ENCODE data around the gene DENND6B. TPM values are rescaled to one million over a fixed set of nuclear protein-coding genes. Genes with fewer than 3 reads are reported as not detected.
"Not testable (repeated sequence)": the region's sequence is repeated elsewhere in the genome, so short reads cannot be mapped to it uniquely, and the experiment has no call there.

The DENND6B gene
- total and polyA plus RNA-seq, 5 donors, result 2.0 to 3.1 (median 2.4) TPM

DNA sequence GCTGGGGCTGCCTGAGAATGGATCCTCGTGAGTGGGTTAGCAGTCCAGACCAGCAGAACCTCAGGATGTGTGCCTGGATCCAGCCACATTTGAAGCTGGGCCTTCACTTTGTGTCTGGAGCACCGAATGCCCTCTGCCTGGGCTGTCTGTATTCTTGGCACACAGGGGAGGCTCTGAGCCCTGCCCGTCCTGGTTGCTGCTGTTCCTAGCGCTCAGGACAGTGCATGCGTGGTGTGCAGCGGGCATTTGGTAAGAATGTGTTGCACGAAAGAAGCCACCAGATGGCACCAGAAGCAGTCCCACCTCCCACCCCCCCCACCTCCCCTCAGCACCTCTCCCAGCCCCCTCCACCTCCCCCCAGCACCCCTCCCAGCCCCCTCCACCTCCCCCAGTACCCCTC, 52.5 kb downstream of the DENND6B start:
- Histone ChIP-seq H3K9me3 (ENCODE audit: control insufficient read depth, low read length) (no peaks in the 10 kb centered on the region), H3K27me3 (ENCODE audit: control insufficient read depth, insufficient read depth) (no peaks in the 10 kb centered on the region), H3K4me1 (ENCODE audit: control insufficient read depth, insufficient read depth, low read length) (no peaks in the 10 kb centered on the region), H3K4me3 (ENCODE audit: low read length) (no peak overlapping the region), H3K27ac (ENCODE audit: low read length) (no peak overlapping the region)
- 25% methylated on average over 7 of the region's 7 CpGs for WGBS
- peak in 2 of 3 donors; percentile 54 to 84 for DNase-seq
- peak; percentile 9 to 15 for ATAC-seq
- intact Hi-C loops (cut with DNase I), result loop anchor here in 1 of 4 donors (5.0 kb wide), 2 partner anchors 53 to 68 kb away; partner anchors contain the start of genes DENND6B and PPP6R2

DNA sequence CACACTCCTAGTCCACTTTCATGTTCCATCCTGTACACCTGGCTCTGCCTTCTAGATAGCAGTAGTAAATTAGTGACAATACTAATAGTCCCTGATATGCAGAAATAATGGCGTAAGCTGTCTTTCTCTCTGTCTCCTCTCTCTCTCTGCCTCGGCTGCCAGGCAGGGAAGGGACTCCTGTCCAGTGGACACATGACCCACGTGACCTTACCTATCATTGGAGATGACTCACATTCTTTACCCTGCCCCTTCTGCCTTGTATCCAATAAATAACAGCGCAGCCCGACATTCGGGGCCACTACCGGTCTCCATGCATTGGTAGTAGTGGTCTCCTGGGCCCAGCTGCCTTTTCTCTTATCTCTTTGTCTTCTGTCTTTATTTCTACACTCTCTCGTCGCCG, 53.0 kb downstream of the DENND6B start:
- intact Hi-C loops (cut with DNase I), result loop anchor here in 1 of 4 donors (5.0 kb wide), 2 partner anchors 54 to 69 kb away; partner anchors contain the start of genes DENND6B and PPP6R2
- not testable (repeated sequence) for H3K27ac ChIP-seq (ENCODE audit: low read length)

DNA sequence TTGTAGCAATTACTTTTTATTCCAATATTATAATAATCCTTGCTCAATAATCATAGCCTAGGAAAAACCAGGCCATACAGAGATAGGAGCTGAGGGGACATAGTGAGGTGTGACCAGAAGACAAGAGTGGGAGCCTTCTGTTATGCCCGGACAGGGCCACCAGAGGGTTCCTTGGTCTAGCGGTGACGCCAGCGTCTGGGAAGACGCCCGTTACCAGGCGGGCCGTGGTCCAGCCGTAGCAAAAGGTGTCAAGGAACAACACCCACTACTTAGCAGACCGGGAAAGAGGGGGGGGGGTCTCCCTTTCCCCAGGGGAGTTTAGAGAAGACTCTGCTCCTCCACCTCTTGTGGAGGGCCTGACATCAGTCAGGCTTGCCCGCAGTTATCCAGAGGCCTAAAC, 53.5 kb downstream of the DENND6B start:
- H3K27me3 ChIP-seq (ENCODE audit: control insufficient read depth, insufficient read depth); H3K4me1 ChIP-seq (ENCODE audit: control insufficient read depth, insufficient read depth, low read length); DNase-seq; ATAC-seq; H3K4me3 ChIP-seq (ENCODE audit: low read length); H3K9me3 ChIP-seq (ENCODE audit: control insufficient read depth, low read length); H3K27ac ChIP-seq (ENCODE audit: low read length): not testable (repeated sequence)
- WGBS, result 44% methylated on average over 11 of the region's 11 CpGs
- intact Hi-C loops (cut with DNase I), result loop anchor here in 1 of 4 donors (5.0 kb wide), 2 partner anchors 54 to 69 kb away; partner anchors contain the start of genes DENND6B and PPP6R2

More for the DNA sequence above, 53.0 kb downstream of the DENND6B start:
- H3K27me3 ChIP-seq (ENCODE audit: control insufficient read depth, insufficient read depth); DNase-seq; ATAC-seq; H3K4me1 ChIP-seq (ENCODE audit: control insufficient read depth, insufficient read depth, low read length); H3K4me3 ChIP-seq (ENCODE audit: low read length); H3K9me3 ChIP-seq (ENCODE audit: control insufficient read depth, low read length): not testable (repeated sequence)
- WGBS, result 79% methylated on average over 10 of the region's 10 CpGs

DNA sequence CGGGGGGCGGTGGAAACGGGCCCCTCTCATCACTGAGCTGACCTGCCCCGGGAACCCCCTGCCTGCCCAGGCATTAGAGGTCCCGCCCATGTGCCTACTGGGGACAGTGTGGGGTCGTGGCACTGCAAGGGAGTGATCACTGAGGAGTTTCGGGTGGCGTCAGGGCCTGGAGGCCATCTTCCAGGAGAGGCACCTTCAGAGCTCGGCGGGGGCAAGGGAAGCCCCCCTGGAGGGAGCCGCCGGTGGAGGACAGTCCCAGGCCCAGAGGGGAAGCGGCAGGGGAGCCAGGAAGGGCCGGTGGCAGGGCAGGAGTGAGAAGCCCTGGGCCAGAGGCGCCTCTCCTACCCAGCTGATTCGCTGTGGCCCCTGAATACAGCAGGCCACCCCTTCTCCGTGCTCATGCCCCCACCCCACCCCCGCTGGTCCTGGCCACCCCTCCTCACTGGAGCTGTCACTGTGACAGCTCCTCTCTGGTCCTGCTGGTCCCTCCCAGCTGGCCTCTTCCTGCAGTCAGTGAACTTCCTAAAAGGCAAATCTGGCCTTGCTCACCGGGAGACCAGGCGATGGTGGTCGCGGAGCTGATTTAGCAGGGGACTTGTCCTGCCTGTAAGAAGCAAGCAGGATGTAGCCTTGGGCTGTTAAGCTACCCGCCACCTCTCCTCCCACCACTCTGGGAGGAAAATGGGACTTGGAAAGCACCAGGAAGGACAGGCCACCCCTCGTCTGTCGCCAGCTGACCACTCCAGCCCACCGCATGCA, 54.6 kb downstream of the DENND6B start:
- intact Hi-C loops (cut with DNase I), result loop anchor here in 1 of 4 donors (5.0 kb wide), 2 partner anchors 55 to 70 kb away; partner anchors contain the start of genes DENND6B and PPP6R2
- H3K4me3 ChIP-seq (ENCODE audit: low read length), result no peak overlapping the region
- 39% methylated on average over 26 of the region's 26 CpGs for WGBS
- DNase-seq, result no peak
- no peaks in the 10 kb centered on the region for H3K27me3 ChIP-seq (ENCODE audit: control insufficient read depth, insufficient read depth)
- no peaks in the 10 kb centered on the region for H3K9me3 ChIP-seq (ENCODE audit: control insufficient read depth, low read length)
- H3K27ac ChIP-seq (ENCODE audit: low read length), result no peak overlapping the region
- no peak for ATAC-seq
- no peaks in the 10 kb centered on the region for H3K4me1 ChIP-seq (ENCODE audit: control insufficient read depth, insufficient read depth, low read length)

DNA sequence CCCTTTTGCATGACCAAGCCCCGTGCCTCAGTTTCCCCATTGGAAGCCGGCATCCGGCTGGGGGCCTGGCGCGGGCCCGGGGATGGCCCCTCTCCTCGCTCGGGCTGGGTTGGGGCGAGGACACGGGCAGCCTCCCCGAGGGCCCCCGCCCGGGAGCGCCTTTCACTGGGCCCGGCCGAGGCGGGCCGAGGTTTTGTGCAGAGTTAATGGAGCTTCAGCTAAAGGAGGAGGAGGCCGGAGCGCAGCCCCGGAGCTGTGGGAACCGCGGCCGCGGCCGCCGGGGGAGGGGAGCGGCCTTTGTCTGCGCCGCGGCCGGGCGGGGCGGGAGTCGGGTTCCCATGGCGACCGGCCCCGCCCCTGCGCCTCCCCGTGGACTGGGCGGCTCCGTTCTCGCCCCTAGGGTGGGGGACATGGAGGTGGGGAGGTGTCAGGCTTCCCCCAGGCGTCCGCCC, 55.3 kb downstream of the DENND6B start:
- H3K27ac ChIP-seq (ENCODE audit: low read length), result no peak overlapping the region
- H3K4me1 ChIP-seq (ENCODE audit: control insufficient read depth, insufficient read depth, low read length), result no peaks in the 10 kb centered on the region

DNA sequence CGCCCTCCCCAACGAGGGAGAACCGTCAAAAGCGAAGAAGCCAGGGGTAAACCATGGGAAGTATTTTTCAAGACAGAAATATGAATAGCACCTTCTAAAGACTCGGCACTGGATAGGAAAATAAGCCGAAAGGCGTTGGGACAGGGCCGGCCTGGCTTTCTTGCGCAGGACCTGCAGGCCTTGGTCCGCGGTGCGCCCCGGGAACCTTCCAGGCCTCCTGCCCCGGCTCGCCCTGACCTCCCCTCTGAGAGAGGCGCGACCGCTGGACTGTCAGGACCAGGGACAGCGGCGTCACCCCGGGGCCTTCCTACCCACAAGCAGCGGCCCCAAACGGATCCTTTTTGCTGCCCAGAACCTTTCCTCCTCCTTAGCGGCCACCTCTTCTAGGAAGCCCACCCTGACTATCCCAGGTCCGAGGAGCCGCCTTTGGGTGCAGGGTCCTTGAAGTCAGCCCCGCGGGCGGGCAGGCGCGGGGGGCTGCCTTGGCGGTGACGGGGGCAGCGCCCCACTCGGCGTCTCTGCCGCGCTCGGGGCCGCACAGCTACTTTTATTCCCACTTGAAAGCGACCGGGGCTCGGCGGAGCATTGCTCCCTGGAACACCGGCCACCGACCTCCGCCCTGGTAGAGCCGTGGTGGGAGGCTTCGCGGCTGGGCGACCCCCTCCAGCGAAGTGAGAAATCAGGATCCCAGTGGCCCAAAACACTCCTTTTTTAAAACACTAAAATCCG, 56.0 kb downstream of the DENND6B start:
- Histone ChIP-seq H3K4me1 (ENCODE audit: control insufficient read depth, insufficient read depth, low read length) (no peaks in the 10 kb centered on the region), H3K27ac (ENCODE audit: low read length) (peak overlapping the region; percentile 0), H3K9me3 (ENCODE audit: control insufficient read depth, low read length) (no peaks in the 10 kb centered on the region), H3K27me3 (ENCODE audit: control insufficient read depth, insufficient read depth) (no peaks in the 10 kb centered on the region), H3K4me3 (ENCODE audit: low read length) (peak overlapping the region; percentile 79)
- 1% methylated on average over 53 of the region's 53 CpGs for WGBS
- DNase-seq (peak; percentile 79 to 92 (median 89)), ATAC-seq (peak; percentile 49 to 53)
- intact Hi-C loops (cut with DNase I), result loop anchor here in 1 of 4 donors (5.0 kb wide), 2 partner anchors 56 to 71 kb away; partner anchors contain the start of genes DENND6B and PPP6R2

More for the DNA sequence above, 55.3 kb downstream of the DENND6B start:
- 1% methylated on average over 45 of the region's 45 CpGs for whole genome bisulfite sequencing
- DNase-seq (peak; percentile 78 to 90 (median 89)), ATAC-seq (peak; percentile 38 to 54)
- intact Hi-C loops (cut with DNase I), result loop anchor here in 1 of 4 donors (5.0 kb wide), 2 partner anchors 56 to 71 kb away; partner anchors contain the start of genes DENND6B and PPP6R2
- H3K27me3 ChIP-seq (ENCODE audit: control insufficient read depth, insufficient read depth), result no peaks in the 10 kb centered on the region
- H3K4me3 ChIP-seq (ENCODE audit: low read length), result peak overlapping the region; percentile 39
- no peaks in the 10 kb centered on the region for H3K9me3 ChIP-seq (ENCODE audit: control insufficient read depth, low read length)

DNA sequence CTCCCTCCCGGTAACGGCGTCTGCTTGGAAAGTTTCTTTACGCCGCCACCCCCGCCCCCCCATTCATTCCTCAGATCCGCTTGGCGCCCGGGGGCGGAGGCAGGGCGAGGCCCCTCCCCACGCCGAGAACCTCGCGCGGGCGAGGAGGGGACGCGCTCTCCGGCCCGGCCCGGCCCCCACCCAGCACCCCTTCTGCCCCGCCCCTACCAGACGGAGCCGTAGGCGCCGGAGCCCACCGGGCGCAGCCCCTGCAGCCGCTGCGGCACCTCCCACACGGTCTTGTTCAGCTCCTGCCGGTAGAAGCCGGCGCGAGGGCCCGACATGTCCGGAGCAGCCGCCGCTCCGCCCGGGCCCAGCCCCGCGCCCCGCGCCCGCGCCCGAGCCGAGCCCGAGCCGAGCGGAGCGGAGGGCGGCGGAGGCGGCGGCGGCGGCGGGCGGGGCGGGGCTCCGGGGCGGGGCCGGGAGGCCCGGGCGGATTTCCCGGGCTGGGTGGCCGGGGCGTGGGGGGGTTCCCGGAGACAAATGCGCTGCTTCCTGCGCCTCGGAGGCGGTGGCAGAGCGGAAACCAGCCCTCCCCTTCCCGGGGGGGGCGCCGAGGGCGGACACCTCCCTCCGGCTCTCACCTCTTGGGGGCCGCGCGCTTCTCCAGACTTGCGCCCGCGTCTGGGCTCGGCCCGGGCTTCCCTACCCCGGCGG, 56.7 kb downstream of the DENND6B start, which contains the start of gene MAPK11:
Gene MAPK11 (minus strand): TSS at position 411 of the 696 bp plus-strand sequence. CDS start 88 bp downstream, at position 323.
- WGBS, result under 1% methylated on average over 91 of the region's 92 CpGs
- Histone ChIP-seq H3K27ac (ENCODE audit: low read length) (peak within 1 kb of the TSS; percentile 42), H3K27me3 (ENCODE audit: control insufficient read depth, insufficient read depth) (no peaks in the 10 kb centered on the region), H3K4me1 (ENCODE audit: control insufficient read depth, insufficient read depth, low read length) (no peaks in the 10 kb centered on the region), H3K9me3 (ENCODE audit: control insufficient read depth, low read length) (no peaks in the 10 kb centered on the region), H3K4me3 (ENCODE audit: low read length) (peak within 1 kb of the TSS; percentile 79)
- DNase-seq (peak; percentile 77 to 88 (median 88)), ATAC-seq (peak; percentile 26 to 47)
- intact Hi-C loops (cut with DNase I), result loop anchor here in 1 of 4 donors (5.0 kb wide), 2 partner anchors 57 to 72 kb away; partner anchors contain the start of genes DENND6B and PPP6R2

DNA sequence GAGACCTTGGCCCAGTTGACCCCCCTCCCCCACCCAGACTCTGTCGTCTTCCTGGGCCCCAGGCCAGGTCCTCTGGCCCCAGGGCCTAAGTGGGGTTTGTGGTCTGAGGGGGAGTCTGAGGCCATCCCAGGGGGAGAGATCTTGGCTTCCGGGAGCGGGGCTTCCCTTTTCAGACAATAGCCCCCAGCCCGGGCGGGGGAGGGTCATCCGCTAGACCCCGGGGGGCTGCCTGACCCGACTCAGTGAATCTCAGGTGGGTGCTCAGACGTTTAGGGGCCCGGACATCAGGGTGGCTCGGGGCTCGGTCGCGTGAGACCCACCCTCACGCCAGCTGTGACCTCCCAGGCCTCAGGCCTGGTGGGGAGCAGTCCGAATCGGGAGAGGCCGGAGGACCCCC, 57.2 kb downstream of the DENND6B start:
- WGBS, result 20% methylated on average over 18 of the region's 18 CpGs
- no peak for DNase-seq
- Histone ChIP-seq H3K4me1 (ENCODE audit: control insufficient read depth, insufficient read depth, low read length) (no peaks in the 10 kb centered on the region), H3K4me3 (ENCODE audit: low read length) (peak overlapping the region; percentile 79), H3K27me3 (ENCODE audit: control insufficient read depth, insufficient read depth) (no peaks in the 10 kb centered on the region), H3K27ac (ENCODE audit: low read length) (no peak overlapping the region), H3K9me3 (ENCODE audit: control insufficient read depth, low read length) (no peaks in the 10 kb centered on the region)
- no peak for ATAC-seq
- intact Hi-C loops (cut with DNase I), result no loop called here

DNA sequence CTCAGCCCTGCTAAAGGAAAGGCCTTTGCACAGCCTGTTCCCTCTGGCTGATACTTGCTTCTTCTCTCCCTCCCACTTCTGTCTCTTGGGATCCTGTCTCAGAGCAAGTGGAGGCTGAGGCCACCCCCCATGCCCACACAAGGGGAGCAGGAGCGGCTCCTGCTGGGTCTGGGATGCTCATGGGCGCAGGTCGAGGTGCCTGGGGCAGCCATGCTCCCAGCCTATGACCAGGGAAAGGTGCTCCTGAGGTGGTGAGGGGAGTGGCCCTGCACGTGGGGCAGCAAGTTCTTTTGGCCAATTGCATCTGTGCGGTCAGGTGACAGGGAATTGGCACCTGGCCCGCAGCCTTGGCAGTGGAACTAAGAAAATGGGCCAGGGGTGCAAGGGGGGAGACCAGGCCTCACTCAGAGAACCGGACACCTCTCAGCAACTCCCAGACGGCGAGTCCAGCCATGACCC, 58.1 kb downstream of the DENND6B start:
- intact Hi-C loops (cut with DNase I), result no loop called here
- 44% methylated on average over 9 of the region's 9 CpGs for WGBS
- Histone ChIP-seq H3K4me3 (ENCODE audit: low read length) (no peak overlapping the region), H3K27ac (ENCODE audit: low read length) (no peak overlapping the region), H3K27me3 (ENCODE audit: control insufficient read depth, insufficient read depth) (no peaks in the 10 kb centered on the region), H3K9me3 (ENCODE audit: control insufficient read depth, low read length) (no peaks in the 10 kb centered on the region), H3K4me1 (ENCODE audit: control insufficient read depth, insufficient read depth, low read length) (no peaks in the 10 kb centered on the region)
- ATAC-seq (no peak), DNase-seq (no peak)

Measured in right cardiac atrium (tissue), 5 donors.